A673 (cell line): ENCODE measurements around the gene EFR3B. TPM values are rescaled to one million over a fixed set of nuclear protein-coding genes. Genes with fewer than 3 reads are reported as not detected.
A peak's percentile ranks its signal among the peaks of the same experiment; 100 is the strongest.

ENCODE experiments used
- BruUV-seq: library from RNA; stranded (reverse); fragments of 400-500 nt; replicated peaks from 2 replicates; lab custom pipeline; 2021; lab: Mats Ljungman, UMichigan
- CTCF ChIA-PET: fragments of 300-600 bp; sonication (Branson Sonifier 250); formaldehyde crosslinking; loops from one replicate; lab custom pipeline; 2022; ENCODE audit warnings: antibody characterized with exemption; lab: Charles Lee
- POLR2A ChIA-PET: fragments of 300-600 bp; sonication (Branson Sonifier 250); formaldehyde crosslinking; loops from one replicate; lab custom pipeline; 2022; ENCODE audit warnings: antibody characterized with exemption; ENCODE audit not compliant: low non-redundant PET; lab: Charles Lee
- DNase-seq: peaks from one replicate; pipeline ENCODE4 v3.0.0-alpha.2; 2015; ENCODE audit warnings: low spot score
- H3K27ac ChIP-seq: fragments of 200-600 bp; sonication (generic); 2 replicates; pipeline ENCODE4 v1.5.1; 2016; ENCODE audit warnings: mixed run types, low read depth, mild to moderate bottlenecking, mixed read lengths, antibody characterized with exemption, low read length; ENCODE audit not compliant: poor library complexity, severe bottlenecking
- H3K27me3 ChIP-seq: fragments of 200-600 bp; sonication (generic); replicated peaks from 2 replicates; pipeline ENCODE4 v1.6.1; 2017; ENCODE audit warnings: mixed run types, low read depth, mild to moderate bottlenecking, mixed read lengths, antibody characterized with exemption, low read length; ENCODE audit not compliant: insufficient read depth, poor library complexity
- H3K36me3 ChIP-seq: fragments of 200-600 bp; sonication (generic); 2 replicates; pipeline ENCODE4 v1.6.1; 2016; ENCODE audit warnings: mixed run types, mild to moderate bottlenecking, mixed read lengths, antibody characterized with exemption, low read length; ENCODE audit not compliant: insufficient read depth, poor library complexity, severe bottlenecking
- H3K4me1 ChIP-seq: fragments of 200-600 bp; sonication (generic); 2 replicates; pipeline ENCODE4 v1.6.1; 2017; ENCODE audit warnings: mixed run types, mild to moderate bottlenecking, mixed read lengths, antibody characterized with exemption, low read length; ENCODE audit not compliant: insufficient read depth, poor library complexity, severe bottlenecking
- H3K4me3 ChIP-seq: fragments of 200-600 bp; sonication (generic); 2 replicates; pipeline ENCODE4 v1.5.1; 2016; ENCODE audit warnings: low read depth, mixed run types, mild to moderate bottlenecking, mixed read lengths, low read length; ENCODE audit not compliant: poor library complexity, severe bottlenecking
- H3K9me3 ChIP-seq: fragments of 200-600 bp; sonication (generic); 2 replicates; pipeline ENCODE4 v1.6.1; 2016; ENCODE audit warnings: mixed run types, low read depth, mild to moderate bottlenecking, mixed read lengths, antibody characterized with exemption, low read length; ENCODE audit not compliant: poor library complexity, severe bottlenecking
- CTCF ChIP-seq: fragments of 300-800, 200-600 bp; sonication (generic); conservative IDR thresholded peaks from 2 replicates; pipeline ENCODE4 v1.5.1; 2017; ENCODE audit warnings: low read depth, mild to moderate bottlenecking, antibody characterized with exemption, low read length, moderate library complexity, mixed read lengths
- EZH2 ChIP-seq: fragments of 200-600 bp; sonication (generic); IDR thresholded peaks from 2 replicates; pipeline ENCODE4 v1.6.1; 2017; ENCODE audit warnings: borderline replicate concordance, low read depth, mild to moderate bottlenecking, mixed read lengths, antibody characterized with exemption, low read length; ENCODE audit not compliant: poor library complexity, severe bottlenecking
- intact Hi-C: fragments of 100-400 bp; cut with micrococcal nuclease; formaldehyde crosslinking; loops from one replicate; pipeline ENCODE4 v1.10.0; 2022; ENCODE audit not compliant: unreplicated experiment
- total RNA-seq: library from RNA; stranded (reverse); gene quantifications from 2 replicates; pipeline ENCODE4 v1.2.3, GENCODE V29; 2021

The EFR3B gene
- total RNA-seq, 1 experiment from 2014 or later: 1.0 TPM

- H3K4me3 ChIP-seq: no peak overlapping the region
These were observed 7.5 kb downstream of the EFR3B start for GRCh38 chr2:25049422-25049821.

GRCh38 chr2:25050128-25050527 is 8.3 kb downstream of the EFR3B start:
- H3K9me3 ChIP-seq: no peaks in the 10 kb centered on the region
- no peaks in the 10 kb centered on the region for H3K36me3 ChIP-seq
- no peak for DNase-seq
- no TSS peak for BruUV-seq
- H3K27ac ChIP-seq: no peak overlapping the region
- ChIA-PET POLR2A (no interaction called here), CTCF (interaction anchor here (0.7 kb wide), 1 partner anchor 105 kb away, joined by 3 read pairs; no protein-coding TSS in a partner anchor)
- TF ChIP-seq EZH2: no peak
- TF ChIP-seq CTCF: no peak
- H3K27me3 ChIP-seq: peaks cover 16% of the 10 kb centered on the region
- no peaks in the 10 kb centered on the region for H3K4me1 ChIP-seq
- intact Hi-C loops: no loop called here
- no peak overlapping the region for H3K4me3 ChIP-seq

More at GRCh38 chr2:25049422-25049821, 7.5 kb downstream of the EFR3B start:
- H3K36me3 ChIP-seq: no peaks in the 10 kb centered on the region
- peaks cover 23% of the 10 kb centered on the region for H3K27me3 ChIP-seq
- DNase-seq: no peak
- ChIA-PET POLR2A (no interaction called here), CTCF (no interaction called here)
- BruUV-seq: no TSS peak
- no peak overlapping the region for H3K27ac ChIP-seq
- intact Hi-C loops: no loop called here
- no peaks in the 10 kb centered on the region for H3K9me3 ChIP-seq
- TF ChIP-seq EZH2: no peak
- no peak for TF ChIP-seq CTCF
- H3K4me1 ChIP-seq: no peaks in the 10 kb centered on the region

GRCh38 chr2:25053041-25053440 is 11.2 kb downstream of the EFR3B start:
- peak; percentile 13 for DNase-seq
- H3K4me1 ChIP-seq: no peaks in the 10 kb centered on the region
- H3K36me3 ChIP-seq: no peaks in the 10 kb centered on the region
- ChIA-PET POLR2A (no interaction called here), CTCF (no interaction called here)
- intact Hi-C loops: no loop called here
- no peak overlapping the region for H3K27ac ChIP-seq
- no peak overlapping the region for H3K4me3 ChIP-seq
- no peak for TF ChIP-seq CTCF
- TF ChIP-seq EZH2: no peak
- no peaks in the 10 kb centered on the region for H3K9me3 ChIP-seq
- H3K27me3 ChIP-seq: peaks cover 13% of the 10 kb centered on the region
- BruUV-seq: no TSS peak
